Smooth muscle cell (in vitro differentiated cells): ENCODE measurements around the gene MAPK10. TPM values are rescaled to one million over a fixed set of nuclear protein-coding genes. Genes with fewer than 3 reads are reported as not detected.

Source experiments
- DNase-seq: peaks from one replicate; lab custom pipeline; 2025; ENCODE audit not compliant: unreplicated experiment; lab: John Stamatoyannopoulos, UW
- H2AFZ ChIP-seq: fragments of 200-600 bp; sonication (generic); 2 replicates; pipeline ENCODE4 v1.6.0; 2016; ENCODE audit warnings: antibody characterized with exemption, low read depth, mild to moderate bottlenecking
- H3F3A ChIP-seq: fragments of 200-600 bp; sonication (generic); 2 replicates; pipeline ENCODE4 v1.6.0; 2017; ENCODE audit warnings: antibody characterized with exemption, low read depth
- H3K27ac ChIP-seq: fragments of 200-600 bp; sonication (generic); 2 replicates; pipeline ENCODE4 v1.5.1; 2016; ENCODE audit warnings: low read depth, mild to moderate bottlenecking
- H3K27me3 ChIP-seq: fragments of 200-600 bp; sonication (generic); 2 replicates; pipeline ENCODE4 v1.6.1; 2016; ENCODE audit warnings: low read depth, mild to moderate bottlenecking
- H3K36me3 ChIP-seq: fragments of 200-600 bp; sonication (generic); 2 replicates; pipeline ENCODE4 v1.5.1; 2016; ENCODE audit warnings: low read depth
- H3K4me1 ChIP-seq: fragments of 200-600 bp; sonication (generic); 2 replicates; pipeline ENCODE4 v1.5.1; 2016; ENCODE audit warnings: low read depth
- H3K4me2 ChIP-seq: fragments of 200-600 bp; sonication (generic); 2 replicates; pipeline ENCODE4 v1.6.0; 2016; ENCODE audit warnings: mild to moderate bottlenecking
- H3K4me3 ChIP-seq: fragments of 200-600 bp; sonication (generic); 2 replicates; pipeline ENCODE4 v1.5.1; 2016; ENCODE audit warnings: mild to moderate bottlenecking
- H3K79me2 ChIP-seq: fragments of 200-600 bp; sonication (generic); 2 replicates; pipeline ENCODE4 v1.6.0; 2016; ENCODE audit warnings: low read depth, mild to moderate bottlenecking
- H3K9ac ChIP-seq: fragments of 200-600 bp; sonication (generic); 2 replicates; pipeline ENCODE4 v1.6.0; 2016; ENCODE audit warnings: low read depth
- H3K9me3 ChIP-seq: fragments of 200-600 bp; sonication (generic); replicated peaks from 2 replicates; pipeline ENCODE4 v1.5.1; 2016; ENCODE audit warnings: low read depth
- H4K20me1 ChIP-seq: fragments of 200-600 bp; sonication (generic); 2 replicates; pipeline ENCODE4 v1.6.0; 2016; ENCODE audit warnings: low read depth
- WGBS: methylation state at CpG from one replicate; pipeline ENCODE4 v1.1.7; 2016; ENCODE audit warnings: low lambda C conversion rate; 5-methylcytosine and 5-hydroxymethylcytosine counted together
- polyA plus RNA-seq: library from polyadenylated mRNA; unstranded; fragments of >200 nt; fragmentation: Nextera tagmentation; extraction: Ambion mirVana; gene quantifications from 2 replicates; pipeline ENCODE4 v1.2.1, GENCODE V29; 2016
- total RNA-seq: library from RNA; depleted of rRNA; stranded (reverse); fragments of >200 nt; gene quantifications from 2 replicates; pipeline ENCODE4 v1.2.3, GENCODE V29; 2014
- TF ChIP-seq, protein P1 (sequence below): fragments of 200-600 bp; sonication (generic); IDR thresholded peaks from 2 replicates; pipeline ENCODE4 v1.5.1; 2017; ENCODE audit warnings: borderline replicate concordance, mild to moderate bottlenecking, antibody characterized with exemption; ENCODE audit not compliant: insufficient read depth, poor library complexity, severe bottlenecking

MAPK10 gene
- total and polyA plus RNA-seq, 2 experiments from 2014 or later = 2.4 to 13.3 TPM

DNA sequence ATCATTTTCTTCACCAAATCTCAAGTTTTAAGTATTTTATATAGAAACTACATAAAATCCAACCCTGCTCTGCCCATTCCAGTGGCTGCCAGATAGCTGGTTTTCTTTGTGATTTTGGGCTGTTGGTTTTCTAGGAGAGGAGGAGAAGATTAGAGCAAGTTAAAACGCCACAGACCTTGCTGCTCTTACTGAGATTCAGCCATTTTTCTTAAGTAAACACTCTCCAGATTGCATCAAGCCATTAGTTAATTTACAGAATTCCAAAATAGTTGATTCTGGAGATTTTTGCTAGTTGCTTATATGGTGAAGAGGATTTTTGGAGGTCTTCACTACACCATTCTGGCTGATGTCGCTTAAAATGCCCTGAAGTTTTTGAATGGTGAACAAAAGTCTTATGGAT is 366.2 kb downstream of the MAPK10 start:
- Histone ChIP-seq H3K27me3 (no peaks in the 10 kb centered on the region), H3K4me1 (no peaks in the 10 kb centered on the region), H3K27ac (no peak overlapping the region), H3K4me3 (no peak overlapping the region), H3K9me3 (no peaks in the 10 kb centered on the region), H2AFZ (no peak overlapping the region), H3K4me2 (no peak overlapping the region), H4K20me1 (no peaks in the 10 kb centered on the region), H3F3A (no peaks in the 10 kb centered on the region), H3K9ac (no peak overlapping the region), H3K36me3 (no peaks in the 10 kb centered on the region), H3K79me2 (no peaks in the 10 kb centered on the region)
- no peak for DNase-seq
- TF ChIP-seq, protein P1, sequence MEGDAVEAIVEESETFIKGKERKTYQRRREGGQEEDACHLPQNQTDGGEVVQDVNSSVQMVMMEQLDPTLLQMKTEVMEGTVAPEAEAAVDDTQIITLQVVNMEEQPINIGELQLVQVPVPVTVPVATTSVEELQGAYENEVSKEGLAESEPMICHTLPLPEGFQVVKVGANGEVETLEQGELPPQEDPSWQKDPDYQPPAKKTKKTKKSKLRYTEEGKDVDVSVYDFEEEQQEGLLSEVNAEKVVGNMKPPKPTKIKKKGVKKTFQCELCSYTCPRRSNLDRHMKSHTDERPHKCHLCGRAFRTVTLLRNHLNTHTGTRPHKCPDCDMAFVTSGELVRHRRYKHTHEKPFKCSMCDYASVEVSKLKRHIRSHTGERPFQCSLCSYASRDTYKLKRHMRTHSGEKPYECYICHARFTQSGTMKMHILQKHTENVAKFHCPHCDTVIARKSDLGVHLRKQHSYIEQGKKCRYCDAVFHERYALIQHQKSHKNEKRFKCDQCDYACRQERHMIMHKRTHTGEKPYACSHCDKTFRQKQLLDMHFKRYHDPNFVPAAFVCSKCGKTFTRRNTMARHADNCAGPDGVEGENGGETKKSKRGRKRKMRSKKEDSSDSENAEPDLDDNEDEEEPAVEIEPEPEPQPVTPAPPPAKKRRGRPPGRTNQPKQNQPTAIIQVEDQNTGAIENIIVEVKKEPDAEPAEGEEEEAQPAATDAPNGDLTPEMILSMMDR = no peak
- 93% methylated on average over 2 of the region's 2 CpGs for WGBS

- DNase-seq = no peak
- H3K9me3 ChIP-seq = no peaks in the 10 kb centered on the region
Measured at GRCh38 chr4:85986266-85986665, 373.6 kb downstream of the MAPK10 start.

DNA sequence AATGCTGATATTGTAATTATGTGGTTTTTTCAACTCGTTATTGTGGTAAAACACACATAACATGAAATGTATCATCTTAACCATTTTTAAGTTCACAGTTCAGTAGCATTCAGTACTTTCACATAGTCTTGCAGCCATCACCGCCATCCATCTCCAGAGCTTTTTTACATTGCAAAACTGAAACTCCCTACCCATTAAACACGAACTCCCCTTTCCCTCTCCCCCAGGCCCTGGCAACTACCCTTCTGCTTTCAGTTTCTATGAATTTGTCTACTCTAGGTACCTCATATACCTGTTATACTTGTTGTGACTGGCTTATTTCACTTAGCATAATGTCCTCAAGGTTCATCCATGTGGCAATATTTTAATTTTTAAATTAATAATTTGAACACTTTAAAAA is 380.6 kb downstream of the MAPK10 start:
- H3K9me3 ChIP-seq = no peaks in the 10 kb centered on the region
- no peak overlapping the region for H2AFZ ChIP-seq
- no peak overlapping the region for H3K9ac ChIP-seq
- no peak overlapping the region for H3K4me2 ChIP-seq
- no peaks in the 10 kb centered on the region for H3K4me1 ChIP-seq
- H3K36me3 ChIP-seq = no peaks in the 10 kb centered on the region
- H3K27ac ChIP-seq = no peak overlapping the region
- no peaks in the 10 kb centered on the region for H3K79me2 ChIP-seq
- no peak overlapping the region for H3K4me3 ChIP-seq
- WGBS = 80% methylated on average over 3 of the region's 3 CpGs
- TF ChIP-seq, protein P1 = no peak
- H3K27me3 ChIP-seq = no peaks in the 10 kb centered on the region
- no peak for DNase-seq
- no peaks in the 10 kb centered on the region for H4K20me1 ChIP-seq
- H3F3A ChIP-seq = no peaks in the 10 kb centered on the region

More at GRCh38 chr4:85986266-85986665, 373.6 kb downstream of the MAPK10 start:
- no peaks in the 10 kb centered on the region for H3K36me3 ChIP-seq
- H4K20me1 ChIP-seq = no peaks in the 10 kb centered on the region
- H2AFZ ChIP-seq = no peak overlapping the region
- H3K4me2 ChIP-seq = no peak overlapping the region
- H3K79me2 ChIP-seq = no peaks in the 10 kb centered on the region
- H3F3A ChIP-seq = no peaks in the 10 kb centered on the region
- TF ChIP-seq, protein P1 = no peak
- H3K27me3 ChIP-seq = no peaks in the 10 kb centered on the region
- no peaks in the 10 kb centered on the region for H3K4me1 ChIP-seq
- no peak overlapping the region for H3K9ac ChIP-seq
- H3K27ac ChIP-seq = no peak overlapping the region
- H3K4me3 ChIP-seq = no peak overlapping the region
- 100% methylated on average over 1 of the region's 1 CpG for WGBS

GRCh38 chr4:85970535-85970934 is 389.3 kb downstream of the MAPK10 start:
- no peak for DNase-seq
- Histone ChIP-seq H3K4me1 (peaks cover 3% of the 10 kb centered on the region), H2AFZ (no peak overlapping the region), H3K27ac (no peak overlapping the region), H3K9me3 (no peaks in the 10 kb centered on the region), H4K20me1 (no peaks in the 10 kb centered on the region), H3F3A (no peaks in the 10 kb centered on the region), H3K9ac (no peak overlapping the region), H3K79me2 (no peaks in the 10 kb centered on the region), H3K36me3 (no peaks in the 10 kb centered on the region), H3K27me3 (no peaks in the 10 kb centered on the region), H3K4me3 (no peak overlapping the region), H3K4me2 (no peak overlapping the region)
- 67% methylated on average over 2 of the region's 2 CpGs for WGBS
- TF ChIP-seq, protein P1 = no peak
